Osteoblast (primary cell): ENCODE measurements around the gene NTRK1. TPM values are rescaled to one million over a fixed set of nuclear protein-coding genes. Genes with fewer than 3 reads are reported as not detected.

Experiments used
- DNase-seq: peaks from one replicate; pipeline ENCODE4 v3.0.0; 2011; ENCODE audit warnings: low spot score, mixed read lengths; ENCODE audit not compliant: insufficient read length; ENCODE audit errors: missing footprints
- H2AFZ ChIP-seq: 2 replicates; pipeline ENCODE4 v1.6.0; 2011; ENCODE audit warnings: mild to moderate bottlenecking, low read length
- H3K27ac ChIP-seq: 2 replicates; pipeline ENCODE4 v1.5.1; 2011; ENCODE audit warnings: mild to moderate bottlenecking, low read depth, low read length, moderate library complexity
- H3K27me3 ChIP-seq: 2 replicates; pipeline ENCODE4 v1.6.0; 2012; ENCODE audit warnings: mild to moderate bottlenecking, control low read depth, inconsistent platforms, low read length, moderate library complexity; ENCODE audit not compliant: insufficient read depth
- H3K36me3 ChIP-seq: 2 replicates; pipeline ENCODE4 v1.5.1; 2011; ENCODE audit warnings: mild to moderate bottlenecking, low read length, control low read depth, moderate library complexity; ENCODE audit not compliant: insufficient read depth
- H3K4me1 ChIP-seq: 2 replicates; pipeline ENCODE4 v1.5.1; 2011; ENCODE audit warnings: mild to moderate bottlenecking, low read length, control low read depth, moderate library complexity; ENCODE audit not compliant: insufficient read depth
- H3K4me2 ChIP-seq: 2 replicates; pipeline ENCODE4 v1.6.0; 2011; ENCODE audit warnings: mild to moderate bottlenecking, low read length; ENCODE audit not compliant: insufficient read depth
- H3K4me3 ChIP-seq: fragments of 200-600 bp; sonication (generic); 3 replicates; pipeline ENCODE4 v1.5.1; 2012; ENCODE audit warnings: mild to moderate bottlenecking, low read length, inconsistent platforms; ENCODE audit not compliant: insufficient read depth
- H3K79me2 ChIP-seq: 2 replicates; pipeline ENCODE4 v1.6.0; 2012; ENCODE audit warnings: mild to moderate bottlenecking, low read length, control low read depth, inconsistent platforms; ENCODE audit not compliant: insufficient read depth
- H3K9me3 ChIP-seq: 2 replicates; pipeline ENCODE4 v1.5.1; 2011; ENCODE audit warnings: low read depth, low read length, control low read depth
- H4K20me1 ChIP-seq: 2 replicates; pipeline ENCODE4 v1.6.0; 2012; ENCODE audit warnings: mild to moderate bottlenecking, low read length, control low read depth; ENCODE audit not compliant: insufficient read depth
- CTCF ChIP-seq: IDR thresholded peaks from 2 replicates; pipeline ENCODE4 v1.5.1; 2011; ENCODE audit warnings: mild to moderate bottlenecking, low read depth, low read length, moderate library complexity; ENCODE audit errors: extremely low read depth
- total RNA-seq: library from RNA; depleted of rRNA; stranded (reverse); fragments of >200 nt; gene quantifications from 2 replicates; pipeline ENCODE4 v1.2.3, GENCODE V29; 2012

NTRK1 gene
- total RNA-seq, 1 donor = 0.36 TPM

DNA sequence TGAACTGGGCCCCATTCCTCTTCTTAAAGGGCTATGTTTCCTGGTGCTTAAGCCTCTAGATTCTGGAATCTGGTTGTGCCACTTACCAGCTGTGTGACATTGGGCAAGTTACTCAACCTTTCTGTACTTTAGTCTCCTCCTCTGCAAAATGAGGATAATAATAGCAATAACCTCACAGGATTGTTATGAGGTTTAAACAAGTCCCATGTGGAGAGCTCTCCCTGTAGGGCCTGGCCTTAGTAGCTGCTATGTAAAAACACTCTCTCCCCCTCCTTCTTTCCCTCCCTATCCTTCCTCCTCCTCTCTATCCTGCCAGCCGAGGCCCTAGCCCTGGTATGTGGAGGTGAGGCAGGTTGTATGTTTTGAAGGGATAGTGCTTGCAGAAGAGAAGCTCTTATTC lies 24.6 kb downstream of the NTRK1 start:
- Histone ChIP-seq H3K4me2 (no peak overlapping the region), H2AFZ (no peak overlapping the region), H3K4me1 (no peaks in the 10 kb centered on the region), H3K4me3 (no peak overlapping the region), H4K20me1 (no peaks in the 10 kb centered on the region), H3K27ac (no peak overlapping the region), H3K27me3 (peaks cover 24% of the 10 kb centered on the region), H3K36me3 (no peaks in the 10 kb centered on the region), H3K79me2 (no peaks in the 10 kb centered on the region), H3K9me3 (no peaks in the 10 kb centered on the region)
- DNase-seq = no peak
- TF ChIP-seq CTCF = no peak

GRCh38 chr1:156885880-156886355 lies 25.3 kb downstream of the NTRK1 start:
- no peak overlapping the region for H3K4me2 ChIP-seq
- H3K79me2 ChIP-seq = no peaks in the 10 kb centered on the region
- no peaks in the 10 kb centered on the region for H3K4me1 ChIP-seq
- H2AFZ ChIP-seq = peak overlapping the region; percentile 35
- no peaks in the 10 kb centered on the region for H3K36me3 ChIP-seq
- no peaks in the 10 kb centered on the region for H3K9me3 ChIP-seq
- DNase-seq = no peak
- H4K20me1 ChIP-seq = no peaks in the 10 kb centered on the region
- peaks cover 21% of the 10 kb centered on the region for H3K27me3 ChIP-seq
- TF ChIP-seq CTCF = no peak
- no peak overlapping the region for H3K4me3 ChIP-seq
- H3K27ac ChIP-seq = no peak overlapping the region

GRCh38 chr1:156886583-156887281 lies 26.1 kb downstream of the NTRK1 start:
- no peak for TF ChIP-seq CTCF
- Histone ChIP-seq H4K20me1 (no peaks in the 10 kb centered on the region), H3K27me3 (peaks cover 17% of the 10 kb centered on the region), H3K4me3 (no peak overlapping the region), H3K36me3 (no peaks in the 10 kb centered on the region), H3K4me1 (no peaks in the 10 kb centered on the region), H3K79me2 (no peaks in the 10 kb centered on the region), H3K9me3 (no peaks in the 10 kb centered on the region), H3K27ac (no peak overlapping the region), H2AFZ (no peak overlapping the region), H3K4me2 (no peak overlapping the region)
- no peak for DNase-seq

DNA sequence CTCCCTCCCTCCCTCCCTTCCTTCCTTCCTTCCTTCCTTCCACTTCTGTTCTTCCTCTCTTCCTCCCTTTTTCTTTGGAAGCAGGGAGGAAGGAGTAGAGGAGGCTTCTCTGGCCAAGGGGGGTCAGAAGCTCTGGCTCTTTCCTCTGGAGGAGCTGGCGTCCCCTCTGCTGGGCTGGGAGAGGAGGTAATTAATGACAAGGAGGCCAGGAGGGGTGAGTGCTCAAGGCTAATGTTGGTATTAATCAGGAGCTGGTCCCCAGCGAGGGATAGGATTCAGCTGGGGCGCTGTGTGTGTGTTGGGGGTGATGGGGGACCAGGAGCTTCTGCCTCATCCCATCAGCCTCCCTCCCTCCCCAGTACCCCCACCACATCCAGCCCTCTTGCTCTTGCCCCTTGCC lies 26.7 kb downstream of the NTRK1 start:
- peaks cover 12% of the 10 kb centered on the region for H3K27me3 ChIP-seq
- no peak for TF ChIP-seq CTCF

More for the DNA sequence above, 26.7 kb downstream of the NTRK1 start:
- Histone ChIP-seq H3K36me3 (no peaks in the 10 kb centered on the region), H3K4me1 (peaks cover 3% of the 10 kb centered on the region), H4K20me1 (no peaks in the 10 kb centered on the region), H3K4me3 (no peak overlapping the region), H3K27ac (no peak overlapping the region), H3K79me2 (no peaks in the 10 kb centered on the region), H2AFZ (no peak overlapping the region), H3K9me3 (no peaks in the 10 kb centered on the region), H3K4me2 (no peak overlapping the region)
- no peak for DNase-seq
